HG03457 (cell line): ENCODE results near the gene B4GALT2.

Experiments
- ATAC-seq: cut with Tn5 transposase; IDR thresholded peaks from one replicate; pipeline ENCODE4 v1.9.1; 2021; ENCODE audit warnings: moderate number of reproducible peaks; ENCODE audit not compliant: unreplicated experiment

Gene B4GALT2

DNA sequence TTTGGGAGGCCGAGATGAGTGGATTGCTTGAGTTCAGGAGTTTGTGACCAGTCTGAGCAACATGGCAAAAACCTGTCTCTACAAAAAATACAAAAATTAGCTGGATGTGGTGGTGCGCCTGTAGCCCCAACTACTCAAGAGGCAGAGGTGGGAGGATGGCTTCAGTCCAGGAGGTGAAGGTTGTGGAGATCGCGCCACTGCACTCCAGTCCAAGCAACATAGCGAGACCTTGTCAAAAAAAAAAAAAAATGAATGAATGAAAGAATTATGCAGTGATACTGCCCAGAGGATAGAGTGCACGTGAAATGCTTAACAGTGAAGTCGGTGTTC is 9.6 kb upstream of the B4GALT2 start:
- no peak for ATAC-seq

DNA sequence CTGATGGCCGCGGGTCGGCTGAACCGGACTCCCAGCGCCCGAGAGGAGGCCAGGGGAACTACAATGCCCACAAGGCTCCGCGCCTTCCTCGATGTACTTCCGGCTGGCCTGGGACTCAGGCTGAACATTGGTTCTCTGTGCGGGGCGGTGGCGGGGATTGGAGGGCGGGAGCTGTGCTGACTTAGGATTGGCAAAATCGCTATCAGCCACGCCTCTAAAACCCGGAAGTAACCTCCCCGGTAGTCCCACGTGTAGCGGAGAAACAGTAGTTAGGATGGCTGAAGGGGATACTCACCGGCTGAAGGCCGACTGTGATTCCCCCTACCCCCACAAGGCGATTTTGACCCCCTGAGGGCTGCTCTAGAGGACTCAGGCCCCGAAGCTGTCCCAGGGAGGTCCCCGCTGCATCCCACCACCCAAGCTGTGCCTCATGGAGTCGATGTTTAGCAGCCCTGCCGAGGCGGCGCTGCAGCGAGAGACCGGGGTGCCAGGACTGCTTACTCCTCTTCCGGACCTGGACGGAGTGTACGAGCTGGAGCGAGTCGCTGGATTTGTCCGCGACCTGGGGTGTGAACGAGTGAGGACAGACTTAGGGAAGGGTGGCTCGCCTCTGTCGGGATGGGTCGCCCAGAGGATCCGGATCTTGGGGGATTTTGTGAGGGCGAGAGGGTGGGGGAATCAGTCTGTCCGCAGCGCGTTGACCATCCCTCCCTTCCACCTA is 9.1 kb upstream of the B4GALT2 start, which contains the start of gene DPH2:
TSS of gene DPH2 (plus strand) at position 265 of the 721 bp plus-strand sequence. CDS start at position 431, 166 bp downstream.
- ATAC-seq = peak; percentile 61

DNA sequence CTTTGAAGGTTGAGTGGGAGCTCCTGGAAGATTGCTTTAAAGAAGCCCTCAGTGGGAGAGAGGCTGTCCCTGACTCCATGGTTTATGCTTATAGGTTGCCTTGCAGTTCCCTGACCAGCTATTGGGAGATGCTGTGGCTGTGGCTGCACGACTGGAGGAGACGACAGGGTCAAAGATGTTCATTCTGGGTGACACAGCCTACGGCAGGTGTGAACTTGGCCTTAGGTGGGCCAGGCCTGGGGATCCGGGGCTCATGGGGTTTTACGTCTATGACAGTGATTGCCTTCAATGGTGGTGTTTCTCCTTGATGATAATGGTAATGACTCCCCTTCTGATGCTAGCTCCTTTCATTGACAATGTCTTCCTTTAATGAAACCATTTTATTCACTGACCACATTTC is 8.5 kb upstream of the B4GALT2 start:
- ATAC-seq = no peak

DNA sequence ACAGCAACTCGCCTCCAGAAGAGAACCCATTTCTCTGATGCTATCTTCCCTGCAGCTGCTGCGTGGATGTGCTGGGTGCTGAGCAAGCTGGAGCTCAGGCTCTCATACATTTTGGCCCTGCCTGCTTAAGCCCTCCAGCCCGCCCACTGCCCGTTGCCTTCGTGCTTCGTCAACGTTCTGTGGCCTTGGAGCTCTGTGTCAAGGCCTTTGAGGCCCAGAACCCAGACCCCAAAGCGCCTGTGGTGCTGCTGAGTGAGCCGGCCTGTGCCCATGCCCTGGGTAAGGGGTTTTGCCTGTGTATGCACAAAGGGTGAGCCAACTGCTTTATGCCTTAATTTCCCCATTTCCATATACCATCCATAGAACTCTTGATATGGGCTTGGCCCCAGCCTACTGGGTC is 8.1 kb upstream of the B4GALT2 start:
- no peak for ATAC-seq

DNA sequence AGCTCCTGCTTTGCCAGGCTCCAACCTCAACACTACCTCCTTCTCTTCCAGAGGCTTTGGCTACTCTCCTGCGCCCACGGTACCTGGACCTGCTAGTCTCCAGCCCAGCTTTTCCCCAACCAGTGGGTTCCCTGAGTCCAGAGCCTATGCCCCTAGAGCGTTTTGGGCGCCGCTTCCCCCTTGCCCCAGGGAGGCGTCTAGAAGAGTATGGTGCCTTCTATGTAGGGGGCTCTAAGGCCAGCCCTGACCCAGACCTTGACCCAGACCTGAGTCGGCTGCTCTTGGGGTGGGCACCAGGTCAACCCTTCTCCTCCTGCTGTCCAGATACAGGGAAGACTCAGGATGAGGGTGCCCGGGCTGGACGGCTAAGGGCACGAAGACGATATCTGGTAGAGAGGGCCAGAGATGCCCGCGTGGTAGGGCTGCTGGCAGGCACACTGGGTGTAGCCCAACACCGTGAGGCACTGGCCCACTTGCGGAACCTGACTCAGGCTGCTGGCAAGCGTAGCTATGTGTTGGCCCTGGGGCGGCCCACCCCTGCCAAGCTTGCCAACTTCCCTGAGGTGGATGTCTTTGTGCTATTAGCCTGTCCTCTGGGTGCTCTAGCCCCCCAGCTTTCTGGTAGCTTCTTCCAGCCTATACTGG is 7.6 kb upstream of the B4GALT2 start:
- no peak for ATAC-seq

DNA sequence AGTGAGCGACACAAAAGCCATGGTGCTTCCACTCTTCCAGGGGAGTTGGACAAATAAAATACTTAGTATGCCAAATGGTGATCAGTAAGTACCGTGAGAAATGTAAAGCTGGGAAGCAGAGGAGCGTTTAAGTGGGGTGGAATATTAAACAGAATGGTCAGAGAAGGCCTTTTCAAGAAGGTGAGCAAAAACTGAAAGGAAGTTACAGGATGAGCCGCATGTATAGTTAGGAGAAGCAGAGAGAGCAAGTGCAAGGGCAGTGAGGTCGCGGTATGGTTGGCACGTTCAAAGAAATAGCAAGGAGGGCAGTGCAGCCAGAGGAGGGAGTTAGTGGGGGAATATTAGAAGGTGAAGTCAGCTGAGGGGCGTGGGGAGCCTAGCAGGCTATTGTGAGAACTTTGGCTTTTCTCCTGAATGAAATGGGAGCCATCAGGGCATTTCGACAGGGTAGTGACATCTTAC is 5.0 kb upstream of the B4GALT2 start:
- ATAC-seq = no peak

DNA sequence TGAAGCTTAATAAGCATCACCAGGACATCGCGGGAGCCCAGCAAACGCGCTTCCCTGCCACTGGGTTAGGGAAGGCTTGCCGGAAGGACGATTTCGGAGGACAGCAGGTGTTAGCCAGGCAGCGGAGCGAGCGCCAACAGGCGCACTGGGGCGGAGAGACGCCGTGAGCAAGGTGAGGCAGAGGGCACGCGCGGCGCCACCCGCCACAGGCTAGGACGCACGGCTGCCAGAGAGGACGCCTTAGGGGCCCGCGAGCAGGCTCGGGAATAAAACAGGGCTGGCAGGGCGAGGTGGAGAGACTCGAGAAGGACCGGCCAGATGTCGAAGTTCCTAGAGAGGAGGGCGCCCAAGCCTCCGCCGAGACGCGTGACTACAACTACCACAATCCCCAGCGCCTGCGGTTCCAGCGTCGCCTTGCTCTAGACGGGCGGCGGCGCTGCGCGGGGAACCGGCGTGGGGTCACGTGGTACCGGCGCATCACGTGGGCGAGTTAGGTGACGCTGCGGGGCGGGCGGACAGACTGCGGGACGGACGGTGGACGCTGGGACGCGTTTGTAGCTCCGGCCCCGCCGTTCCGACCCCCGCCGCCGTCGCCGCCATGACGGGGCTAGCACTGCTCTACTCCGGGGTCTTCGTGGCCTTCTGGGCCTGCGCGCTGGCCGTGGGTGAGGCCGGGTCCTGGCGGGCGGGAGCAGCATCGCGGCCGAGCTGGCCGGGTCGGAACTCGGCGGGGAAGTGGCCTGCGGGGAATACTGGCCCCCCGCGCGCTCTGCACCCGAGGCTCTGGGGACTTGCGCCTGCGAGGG is 4.4 kb upstream of the B4GALT2 start, which contains the start of gene ATP6V0B:
TSS of gene ATP6V0B (plus strand) at position 518 of the 806 bp plus-strand sequence. CDS start at position 599, 81 bp downstream.
- ATAC-seq = peak; percentile 58

DNA sequence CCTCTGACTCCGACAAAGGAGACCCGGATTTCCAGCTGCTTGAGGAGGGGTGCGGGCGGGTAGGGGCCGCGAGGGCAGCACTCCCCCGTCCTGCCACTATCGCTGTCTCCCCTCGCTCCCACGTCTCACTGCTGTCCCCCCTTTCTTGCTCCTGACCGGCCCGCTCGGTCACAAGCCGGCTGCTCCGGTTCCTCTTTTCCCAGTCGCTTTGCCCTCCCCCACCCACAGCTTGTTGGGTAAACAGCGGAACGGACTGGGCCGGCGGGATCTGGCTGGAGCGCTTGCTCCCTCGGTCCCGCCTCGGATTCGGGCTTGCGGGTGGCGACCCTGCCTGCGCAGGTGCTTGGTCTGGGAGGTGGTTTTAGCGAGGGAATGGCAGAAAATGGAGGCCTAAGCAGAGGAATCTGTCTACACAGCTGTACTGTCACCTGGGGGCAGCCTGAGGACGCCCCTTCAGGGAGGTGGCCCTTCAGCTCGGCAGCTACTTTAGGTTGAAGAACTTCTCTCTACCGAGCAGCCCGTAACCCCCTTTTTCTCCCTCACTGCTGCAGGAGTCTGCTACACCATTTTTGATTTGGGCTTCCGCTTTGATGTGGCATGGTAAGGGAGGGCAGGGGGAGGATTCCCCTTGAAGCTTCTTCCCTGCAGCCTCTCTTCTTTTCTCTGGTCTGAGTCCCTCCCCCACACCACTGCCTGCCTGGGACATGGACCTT is 3.6 kb upstream of the B4GALT2 start:
- no peak for ATAC-seq

DNA sequence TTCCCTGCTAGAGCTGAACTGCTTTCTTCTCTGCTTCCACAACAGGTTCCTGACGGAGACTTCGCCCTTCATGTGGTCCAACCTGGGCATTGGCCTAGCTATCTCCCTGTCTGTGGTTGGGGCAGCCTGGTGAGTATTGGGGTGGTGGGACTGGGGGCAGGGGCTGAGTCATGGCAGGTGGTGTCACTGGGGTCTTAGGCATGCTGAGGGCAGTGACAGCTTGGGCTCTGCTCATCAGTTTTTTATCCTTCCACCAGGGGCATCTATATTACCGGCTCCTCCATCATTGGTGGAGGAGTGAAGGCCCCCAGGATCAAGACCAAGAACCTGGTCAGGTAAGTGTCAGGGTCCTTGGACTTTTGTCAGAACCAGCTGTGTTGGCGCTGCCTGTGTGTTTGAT is 3.0 kb upstream of the B4GALT2 start:
- ATAC-seq = no peak

DNA sequence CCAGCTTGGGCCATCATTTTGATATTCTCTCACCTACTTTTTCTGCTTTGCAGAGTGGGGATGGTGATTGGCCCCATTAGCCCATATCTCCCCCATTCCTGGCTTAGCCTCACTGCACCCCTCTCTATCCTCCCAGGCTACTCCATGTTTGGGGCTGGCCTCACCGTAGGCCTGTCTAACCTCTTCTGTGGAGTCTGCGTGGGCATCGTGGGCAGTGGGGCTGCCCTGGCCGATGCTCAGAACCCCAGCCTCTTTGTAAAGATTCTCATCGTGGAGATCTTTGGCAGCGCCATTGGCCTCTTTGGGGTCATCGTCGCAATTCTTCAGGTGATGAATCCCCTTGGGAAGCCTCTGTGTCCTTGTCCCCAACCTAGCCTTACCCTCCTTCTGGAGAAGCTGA is 2.1 kb upstream of the B4GALT2 start:
- no peak for ATAC-seq

DNA sequence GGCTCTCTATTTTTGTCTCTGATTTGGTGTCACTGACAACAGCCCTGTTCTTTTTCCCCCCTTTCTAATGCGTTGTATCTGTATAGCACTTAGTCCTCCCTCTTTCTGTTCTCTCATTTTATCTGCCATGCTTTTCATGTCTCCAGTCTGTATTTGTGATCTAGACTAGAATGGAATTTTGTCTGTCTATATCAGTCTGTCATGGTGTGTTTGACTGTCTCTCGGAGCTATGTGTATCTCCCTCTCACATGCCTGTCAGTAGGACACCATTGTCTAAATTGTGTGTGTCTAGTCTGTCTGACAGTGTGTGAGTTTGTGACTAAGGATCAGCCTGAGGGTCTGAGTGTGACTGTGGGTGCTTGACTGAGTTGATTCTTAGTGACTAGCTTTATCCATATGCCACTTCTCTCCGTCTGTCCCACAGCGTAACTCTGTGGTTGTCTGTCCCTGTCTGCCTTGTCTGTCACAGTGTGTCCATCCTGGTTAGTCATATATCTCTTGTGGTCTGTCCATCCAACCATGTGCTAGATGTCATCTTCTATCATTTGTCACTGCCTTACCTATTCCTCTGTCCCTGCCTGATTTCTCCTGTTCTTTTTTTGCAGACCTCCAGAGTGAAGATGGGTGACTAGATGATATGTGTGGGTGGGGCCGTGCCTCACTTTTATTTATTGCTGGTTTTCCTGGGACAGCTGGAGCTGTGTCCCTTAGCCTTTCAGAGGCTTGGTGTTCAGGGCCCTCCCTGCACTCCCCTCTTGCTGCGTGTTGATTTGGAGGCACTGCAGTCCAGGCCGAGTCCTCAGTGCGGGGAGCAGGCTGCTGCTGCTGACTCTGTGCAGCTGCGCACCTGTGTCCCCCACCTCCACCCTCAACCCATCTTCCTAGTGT is 1.4 kb upstream of the B4GALT2 start:
- ATAC-seq = no peak

DNA sequence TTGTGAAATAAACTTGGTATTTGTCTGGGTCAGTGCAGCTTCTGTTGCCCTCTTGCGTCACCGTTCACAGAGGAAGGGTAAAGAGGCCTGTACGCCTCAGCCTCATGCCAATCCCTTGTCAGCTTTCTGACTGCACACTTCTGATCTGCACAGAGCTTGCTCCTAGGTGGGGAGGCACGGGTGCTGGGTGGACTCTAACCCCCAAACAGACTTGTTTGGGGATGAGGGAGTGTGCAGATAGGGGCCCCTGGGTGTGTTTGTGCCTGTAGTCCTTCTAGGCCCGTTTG is 803 bp upstream of the B4GALT2 start:
- ATAC-seq = no peak

DNA sequence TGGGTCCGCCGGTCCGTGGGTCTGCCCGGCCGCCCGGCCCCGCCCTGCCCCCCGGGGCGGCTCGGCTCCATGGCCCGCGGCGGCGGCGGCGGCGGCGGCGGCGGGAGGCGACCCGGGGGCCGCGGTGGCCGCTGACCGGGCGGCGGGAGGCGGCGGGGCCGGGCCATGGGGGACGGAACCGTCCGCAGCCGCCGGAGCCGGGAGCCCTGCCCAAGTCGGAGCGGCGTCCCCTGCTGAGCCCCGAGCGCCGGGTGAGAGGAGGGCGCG is 184 bp downstream of the B4GALT2 start:
- ATAC-seq = no peak

DNA sequence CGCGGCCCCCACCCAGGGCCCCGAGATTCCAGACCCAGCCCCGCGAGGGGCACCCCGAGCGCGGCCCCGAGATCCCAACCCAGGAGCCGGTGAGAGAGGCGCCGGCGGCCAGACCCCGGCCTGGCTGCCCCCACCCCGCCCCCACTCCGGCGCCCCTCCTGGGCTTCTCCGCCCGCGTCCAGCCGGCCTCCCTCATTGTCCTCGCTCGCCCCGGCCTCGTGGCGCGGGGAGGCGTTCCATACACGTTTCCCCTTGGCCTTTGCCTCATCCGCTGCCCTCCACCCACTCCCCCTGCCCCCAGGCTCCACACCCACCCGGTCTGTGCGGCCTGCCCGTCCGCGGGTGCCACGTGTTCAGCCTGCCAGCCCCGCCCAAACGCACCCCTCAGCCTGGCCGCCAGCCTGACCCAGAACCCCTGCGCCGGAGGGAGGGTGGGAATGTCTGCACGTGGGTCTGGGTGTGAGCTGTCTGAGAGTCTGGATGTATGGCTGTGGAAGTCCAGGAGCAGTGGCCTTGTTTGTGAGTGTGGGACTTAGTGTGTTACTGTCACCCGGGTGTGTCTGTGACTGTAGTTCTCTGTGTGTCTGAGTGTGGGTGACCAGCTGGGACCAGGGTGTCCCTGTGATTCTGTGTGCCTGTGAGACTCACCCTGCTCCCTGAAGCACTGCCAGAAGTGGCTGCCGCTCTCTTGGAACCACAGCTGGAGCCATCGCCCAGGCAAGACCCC is 681 bp downstream of the B4GALT2 start:
- ATAC-seq = no peak

DNA sequence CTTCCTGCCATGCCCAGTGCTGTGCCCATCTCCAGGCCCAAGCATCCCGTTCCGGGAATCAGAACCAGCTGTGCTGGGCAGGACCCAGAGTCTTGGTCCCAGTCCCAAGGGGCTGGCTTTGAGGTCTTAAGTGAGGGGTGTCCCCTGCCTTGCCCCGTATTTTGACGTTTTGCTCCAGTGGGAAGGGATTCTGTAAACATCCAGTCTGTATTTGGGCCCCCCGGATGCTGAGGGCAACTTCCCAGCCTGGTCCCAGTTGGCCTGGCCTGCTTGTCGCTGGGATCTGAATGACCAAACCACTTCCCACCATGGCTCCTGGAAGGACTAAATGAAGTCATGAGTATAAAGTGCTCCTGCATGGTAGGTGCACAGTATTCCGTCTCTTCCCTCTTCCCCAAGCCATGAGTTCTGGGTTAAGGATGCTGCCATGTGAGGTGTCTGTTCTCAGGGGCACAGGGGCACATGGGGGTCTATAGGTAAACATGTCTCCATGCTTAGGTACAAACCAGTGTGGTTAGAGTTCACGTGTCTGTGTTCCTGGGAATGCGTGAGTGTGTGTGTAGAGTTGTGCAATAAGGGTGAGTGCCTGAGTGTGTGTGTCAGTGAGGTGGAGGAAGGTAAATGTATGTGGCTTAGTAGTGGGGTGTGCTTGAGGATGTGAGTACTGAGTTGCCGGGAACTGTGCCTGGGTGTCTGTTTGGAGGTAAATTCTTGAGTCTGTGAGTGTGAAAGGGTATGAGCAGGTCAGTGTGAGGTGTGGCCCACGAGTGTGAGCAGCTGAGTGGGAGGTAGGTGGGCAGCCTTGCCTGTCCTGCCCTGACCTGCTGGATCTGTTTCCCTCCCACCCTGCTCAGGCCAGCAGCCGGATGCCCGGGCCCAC is 1.5 kb downstream of the B4GALT2 start:
- ATAC-seq = no peak

DNA sequence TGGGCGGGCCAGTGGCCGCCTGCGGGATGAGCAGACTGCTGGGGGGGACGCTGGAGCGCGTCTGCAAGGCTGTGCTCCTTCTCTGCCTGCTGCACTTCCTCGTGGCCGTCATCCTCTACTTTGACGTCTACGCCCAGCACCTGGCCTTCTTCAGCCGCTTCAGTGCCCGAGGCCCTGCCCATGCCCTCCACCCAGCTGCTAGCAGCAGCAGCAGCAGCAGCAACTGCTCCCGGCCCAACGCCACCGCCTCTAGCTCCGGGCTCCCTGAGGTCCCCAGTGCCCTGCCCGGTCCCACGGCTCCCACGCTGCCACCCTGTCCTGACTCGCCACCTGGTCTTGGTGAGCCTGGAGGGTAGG is 2.1 kb downstream of the B4GALT2 start:
- no peak for ATAC-seq

DNA sequence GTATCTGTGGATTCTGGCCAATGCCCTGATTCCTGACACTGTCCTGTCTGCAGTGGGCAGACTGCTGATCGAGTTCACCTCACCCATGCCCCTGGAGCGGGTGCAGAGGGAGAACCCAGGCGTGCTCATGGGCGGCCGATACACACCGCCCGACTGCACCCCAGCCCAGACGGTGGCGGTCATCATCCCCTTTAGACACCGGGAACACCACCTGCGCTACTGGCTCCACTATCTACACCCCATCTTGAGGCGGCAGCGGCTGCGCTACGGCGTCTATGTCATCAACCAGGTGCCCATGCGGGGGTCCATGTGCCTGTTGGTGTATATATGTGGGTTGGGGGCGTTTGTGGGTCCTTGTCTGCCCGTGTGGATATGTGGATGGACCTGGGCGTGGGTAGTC is 2.6 kb downstream of the B4GALT2 start:
- no peak for ATAC-seq

DNA sequence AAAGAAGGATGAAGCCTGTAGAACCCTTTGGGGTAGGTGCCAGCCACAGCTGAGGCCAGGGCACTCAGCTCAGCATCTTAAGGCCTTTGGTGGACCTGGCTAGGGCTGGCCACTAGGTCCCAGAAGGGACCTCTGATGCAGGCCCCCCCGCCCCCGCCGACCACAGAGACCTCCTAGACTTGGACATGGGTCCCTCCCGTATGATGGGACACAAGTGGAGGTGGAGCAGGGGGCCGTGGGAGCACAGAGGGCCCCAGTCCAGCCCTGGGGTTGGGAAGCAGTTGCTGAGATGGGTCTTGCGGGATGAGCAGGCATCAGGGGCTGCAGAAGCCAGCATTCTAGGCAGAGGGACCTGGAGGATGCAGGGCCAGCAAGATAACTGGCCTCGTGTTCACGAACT is 3.2 kb downstream of the B4GALT2 start:
- ATAC-seq = no peak

DNA sequence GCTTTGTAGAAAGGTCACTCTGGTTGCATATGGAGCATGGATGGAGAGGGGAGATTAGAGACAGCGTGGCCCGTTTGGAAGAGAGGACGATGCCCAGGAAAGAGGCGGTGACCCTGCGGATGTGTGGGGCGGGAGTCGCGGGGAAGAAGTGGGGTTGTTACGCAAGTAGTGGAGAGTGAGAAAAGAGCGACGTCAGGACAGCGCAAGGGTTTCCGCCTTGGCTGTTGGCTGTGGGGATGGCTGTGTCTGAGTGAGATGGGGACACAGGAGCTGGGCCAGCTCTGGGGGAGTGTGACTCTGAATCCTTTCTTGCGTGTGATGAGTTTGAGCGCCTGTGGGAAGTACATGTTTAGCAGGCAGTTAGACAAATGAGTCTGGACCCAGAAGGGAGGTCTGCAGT is 3.8 kb downstream of the B4GALT2 start:
- no peak for ATAC-seq
